Panc1 (cell line): ENCODE data around the gene FAM228A.

ENCODE experiments used
- CTCF ChIP-seq: fragments of 450-650 bp; IDR thresholded peaks from 2 replicates; pipeline ENCODE4 v1.5.1; 2017; ENCODE audit warnings: mild to moderate bottlenecking
- POLR2AphosphoS5 ChIP-seq: IDR thresholded peaks from 2 replicates; pipeline ENCODE4 v1.6.1; 2012; ENCODE audit warnings: mild to moderate bottlenecking, low read depth, low read length, moderate library complexity

GRCh38 chr2:24214880-24215279 lies 40.0 kb downstream of the FAM228A start:
- TF ChIP-seq CTCF = no peak
- TF ChIP-seq POLR2AphosphoS5 = no peak
